Measurements from ENCODE around the gene MAP4K4. TPM values are rescaled to one million over a fixed set of nuclear protein-coding genes. Genes with fewer than 3 reads are reported as not detected.

MAP4K4 gene
- total RNA-seq, 1 donor from 2014 or later = 48.0 TPM

DNA sequence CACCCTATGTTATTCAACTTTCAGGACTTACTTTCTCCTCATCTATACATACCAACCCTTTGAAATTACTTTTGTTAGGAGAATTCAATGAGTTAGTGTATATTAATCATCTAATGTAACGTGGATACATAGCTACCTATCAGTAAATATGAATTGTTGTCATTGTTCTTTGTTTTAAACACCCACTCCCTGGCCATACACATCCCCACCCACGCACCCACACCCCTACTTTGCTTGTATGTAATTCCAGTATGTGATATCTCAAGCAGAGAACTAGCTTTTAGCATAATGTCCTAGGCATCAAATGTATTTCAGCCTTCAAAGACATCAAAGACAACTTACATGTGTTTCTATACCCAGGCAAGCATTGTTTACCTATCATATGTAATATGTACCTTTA, 129.2 kb downstream of the MAP4K4 start:
- peaks cover 0 to 26% of the 10 kb centered on the region in 2 donors for H3K4me1 ChIP-seq
- no peak for DNase-seq (ENCODE audit: low spot score in 2 of 2)
- intact Hi-C loops (cut with DNase I) = no loop called here
- H3K4me3 ChIP-seq = no peak overlapping the region
- H3K27ac ChIP-seq = no peak overlapping the region
- H3K27me3 ChIP-seq = no peaks in the 10 kb centered on the region
- H3K36me3 ChIP-seq = peaks cover 3 to 4% of the 10 kb centered on the region in 2 donors
- no peaks in the 10 kb centered on the region for H3K9me3 ChIP-seq
- TF ChIP-seq, protein P1, sequence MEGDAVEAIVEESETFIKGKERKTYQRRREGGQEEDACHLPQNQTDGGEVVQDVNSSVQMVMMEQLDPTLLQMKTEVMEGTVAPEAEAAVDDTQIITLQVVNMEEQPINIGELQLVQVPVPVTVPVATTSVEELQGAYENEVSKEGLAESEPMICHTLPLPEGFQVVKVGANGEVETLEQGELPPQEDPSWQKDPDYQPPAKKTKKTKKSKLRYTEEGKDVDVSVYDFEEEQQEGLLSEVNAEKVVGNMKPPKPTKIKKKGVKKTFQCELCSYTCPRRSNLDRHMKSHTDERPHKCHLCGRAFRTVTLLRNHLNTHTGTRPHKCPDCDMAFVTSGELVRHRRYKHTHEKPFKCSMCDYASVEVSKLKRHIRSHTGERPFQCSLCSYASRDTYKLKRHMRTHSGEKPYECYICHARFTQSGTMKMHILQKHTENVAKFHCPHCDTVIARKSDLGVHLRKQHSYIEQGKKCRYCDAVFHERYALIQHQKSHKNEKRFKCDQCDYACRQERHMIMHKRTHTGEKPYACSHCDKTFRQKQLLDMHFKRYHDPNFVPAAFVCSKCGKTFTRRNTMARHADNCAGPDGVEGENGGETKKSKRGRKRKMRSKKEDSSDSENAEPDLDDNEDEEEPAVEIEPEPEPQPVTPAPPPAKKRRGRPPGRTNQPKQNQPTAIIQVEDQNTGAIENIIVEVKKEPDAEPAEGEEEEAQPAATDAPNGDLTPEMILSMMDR (IDR thresholded peaks at IDR 0.05) = no peak

DNA sequence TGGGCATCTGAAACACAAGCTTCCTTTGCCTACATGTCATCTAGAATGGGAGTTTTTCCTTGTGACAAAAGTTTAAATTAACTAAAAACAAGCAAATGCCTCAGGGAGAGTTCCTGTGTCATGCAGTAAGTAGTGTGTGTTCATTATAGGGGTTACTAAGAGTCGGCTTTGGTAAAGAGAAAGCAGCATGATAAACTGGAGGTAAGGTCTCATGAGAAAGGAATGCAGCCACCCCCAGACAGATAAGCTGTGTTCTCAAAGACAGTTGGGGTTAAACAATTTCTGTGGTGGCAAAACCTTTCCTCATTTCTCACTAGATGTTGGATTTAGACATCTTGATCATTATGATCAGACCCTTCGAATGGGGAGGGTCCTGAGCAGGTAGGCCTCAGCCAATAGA, 129.7 kb downstream of the MAP4K4 start:
- H3K4me1 ChIP-seq = peaks cover 0 to 28% of the 10 kb centered on the region in 2 donors
- H3K9me3 ChIP-seq = no peaks in the 10 kb centered on the region
- H3K27me3 ChIP-seq = no peaks in the 10 kb centered on the region
- peaks cover 3 to 4% of the 10 kb centered on the region in 2 donors for H3K36me3 ChIP-seq
- H3K4me3 ChIP-seq = no peak overlapping the region
- intact Hi-C loops (cut with DNase I) = no loop called here
- DNase-seq (ENCODE audit: low spot score in 2 of 2) = no peak
- TF ChIP-seq, protein P1 (IDR thresholded peaks at IDR 0.05) = no peak
- H3K27ac ChIP-seq = no peak overlapping the region

DNA sequence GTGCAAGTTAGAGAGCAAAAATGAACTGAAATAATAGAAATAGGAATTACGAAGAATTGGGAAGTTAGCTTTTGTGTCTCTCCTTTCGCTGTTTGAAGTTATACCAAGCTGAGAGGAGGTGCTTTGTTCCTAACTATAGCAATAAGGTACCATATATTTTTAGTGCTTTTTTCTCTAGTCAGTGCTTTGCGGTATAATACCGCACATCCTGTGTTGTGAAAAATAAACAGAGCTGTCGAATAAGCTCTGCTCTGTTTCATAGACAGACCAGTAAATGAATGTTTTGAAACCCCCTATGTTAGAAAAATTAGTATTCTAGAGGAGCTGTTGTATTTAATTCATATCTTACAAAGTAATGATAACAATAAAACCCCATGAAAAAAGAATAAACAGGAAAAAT, 130.8 kb downstream of the MAP4K4 start:
- no peaks in the 10 kb centered on the region for H3K9me3 ChIP-seq
- H3K4me1 ChIP-seq = peaks cover 0 to 28% of the 10 kb centered on the region in 2 donors
- H3K27ac ChIP-seq = peak overlapping the region in 1 of 2 donors; percentile 24
- no peaks in the 10 kb centered on the region for H3K27me3 ChIP-seq
- intact Hi-C loops (cut with DNase I) = no loop called here
- DNase-seq (ENCODE audit: low spot score in 2 of 2) = no peak
- TF ChIP-seq, protein P1 (IDR thresholded peaks at IDR 0.05) = no peak
- H3K4me3 ChIP-seq = no peak overlapping the region
- peaks cover 4 to 6% of the 10 kb centered on the region in 2 donors for H3K36me3 ChIP-seq

DNA sequence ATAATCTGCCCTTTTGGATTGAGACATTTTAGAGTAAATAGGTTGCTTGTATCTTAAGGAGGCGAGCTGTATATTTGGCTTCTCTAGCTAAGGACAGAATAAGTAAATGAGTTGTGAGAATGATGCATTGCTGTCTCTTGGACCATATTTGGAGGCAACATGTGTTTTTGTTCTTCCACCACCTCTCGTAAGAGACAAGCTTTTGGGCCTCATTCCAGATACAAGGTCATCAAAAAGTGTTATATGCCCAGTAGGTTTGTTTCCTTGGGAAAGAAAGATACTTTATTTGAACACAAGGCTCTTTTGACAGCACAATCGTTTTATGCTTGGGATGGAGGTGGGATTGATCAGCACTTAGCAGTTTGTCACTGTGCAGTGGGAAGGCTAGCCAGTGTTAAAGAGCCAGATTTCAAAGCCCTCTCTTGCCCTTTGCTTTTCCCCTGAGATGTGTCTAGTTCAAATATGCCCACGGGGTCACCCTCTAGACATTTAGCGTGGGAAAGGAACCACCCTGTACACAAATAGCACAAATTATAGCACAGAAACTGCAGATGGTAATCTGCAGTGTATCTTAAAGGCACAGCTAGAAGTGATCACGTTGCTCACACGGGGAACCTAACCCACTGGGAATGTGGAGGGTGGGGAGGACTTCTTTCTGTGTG, 131.3 kb downstream of the MAP4K4 start:
- peaks cover 0 to 28% of the 10 kb centered on the region in 2 donors for H3K4me1 ChIP-seq
- no peaks in the 10 kb centered on the region for H3K27me3 ChIP-seq
- TF ChIP-seq, protein P1 (IDR thresholded peaks at IDR 0.05) = no peak
- H3K27ac ChIP-seq = peak overlapping the region in 1 of 2 donors; percentile 24
- DNase-seq (ENCODE audit: low spot score in 2 of 2) = no peak
- H3K9me3 ChIP-seq = no peaks in the 10 kb centered on the region
- intact Hi-C loops (cut with DNase I) = no loop called here
- H3K4me3 ChIP-seq = no peak overlapping the region
- H3K36me3 ChIP-seq = peaks cover 4 to 6% of the 10 kb centered on the region in 2 donors

DNA sequence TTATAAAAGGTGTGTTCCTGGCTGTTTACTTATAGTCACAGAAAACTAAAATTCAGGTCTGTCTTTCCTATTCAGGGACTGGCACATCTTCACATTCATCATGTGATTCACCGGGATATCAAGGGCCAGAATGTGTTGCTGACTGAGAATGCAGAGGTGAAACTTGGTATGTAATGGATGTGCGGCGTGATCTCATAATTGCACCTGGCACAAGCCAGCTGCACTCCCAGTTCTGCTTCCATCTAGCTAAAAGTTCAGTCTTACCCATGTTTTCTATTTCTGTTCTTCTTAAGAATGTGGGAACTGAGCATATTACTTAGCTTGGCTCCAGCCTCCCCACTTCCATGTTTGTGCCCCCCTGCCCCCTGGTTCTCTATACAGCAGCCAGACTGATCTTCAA, 131.9 kb downstream of the MAP4K4 start:
- TF ChIP-seq, protein P1 (IDR thresholded peaks at IDR 0.05) = no peak
- no peaks in the 10 kb centered on the region for H3K9me3 ChIP-seq
- H3K36me3 ChIP-seq = peaks cover 4 to 7% of the 10 kb centered on the region in 2 donors
- intact Hi-C loops (cut with DNase I) = no loop called here
- no peak overlapping the region for H3K4me3 ChIP-seq
- DNase-seq (ENCODE audit: low spot score in 2 of 2) = no peak
- peak overlapping the region in 1 of 2 donors; percentile 15 for H3K27ac ChIP-seq
- H3K4me1 ChIP-seq = peaks cover 0 to 28% of the 10 kb centered on the region in 2 donors
- no peaks in the 10 kb centered on the region for H3K27me3 ChIP-seq
